ENCODE results near the gene CBX8. TPM values are rescaled to one million over a fixed set of nuclear protein-coding genes. Genes with fewer than 3 reads are reported as not detected.

CBX8 gene
- total and polyA plus RNA-seq, 3 experiments from 2014 or later: 0.91 to 2.2 (median 1.9) TPM

DNA sequence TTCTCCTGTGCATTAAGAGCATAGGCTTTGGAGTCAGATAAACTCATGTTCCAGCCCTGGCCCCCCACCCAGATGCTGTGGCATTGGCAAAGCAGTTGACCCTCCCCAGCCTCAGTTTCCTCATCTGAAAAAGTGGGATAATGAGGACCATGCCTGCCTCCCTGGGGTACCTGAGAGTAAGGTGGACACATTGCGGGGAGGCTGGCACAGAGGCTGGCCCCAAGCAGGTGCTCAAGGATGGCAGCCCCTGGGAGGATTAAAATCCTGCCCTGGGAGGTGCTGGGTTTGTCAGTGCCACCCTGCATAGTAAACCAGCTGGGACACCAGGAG is 54.3 kb downstream of the CBX8 start:
- H3K27ac ChIP-seq (ENCODE audit: low read depth, low read length): no peak overlapping the region
- no peaks in the 10 kb centered on the region for H3K9me3 ChIP-seq (ENCODE audit: low read length)
- no peaks in the 10 kb centered on the region for H3K36me3 ChIP-seq (ENCODE audit: insufficient read depth, low read length)
- POLR2A ChIA-PET: interaction anchor here (0.5 to 1.2 kb wide), 2 partner anchors 97 to 291 kb away, joined by 3 to 4 read pairs; partner anchors contain the start of gene CBX4
- Mint-ChIP-seq H3K4me1 (peaks cover 4 to 20% (median 8%) of the 10 kb centered on the region in 3 donors), H3K4me3 (no peak overlapping the region), H3K36me3 (no peaks in the 10 kb centered on the region), H3K27ac (no peak overlapping the region), H3K9me3 (no peaks in the 10 kb centered on the region), H3K27me3 (peaks cover 37 to 46% of the 10 kb centered on the region in 2 donors)
- H3K4me1 ChIP-seq (ENCODE audit: insufficient read depth, low read length): peaks cover 20% of the 10 kb centered on the region
- no peak for DNase-seq
- no peak overlapping the region for H3K4me3 ChIP-seq (ENCODE audit: low read length)
- CTCF ChIA-PET: interaction anchor here (0.6 to 2.4 kb wide), 5 partner anchors 10 to 251 kb away, joined by 3 to 8 read pairs (median 4); no protein-coding TSS in a partner anchor
- H3K27me3 ChIP-seq (ENCODE audit: insufficient read depth, low read length, poor library complexity, severe bottlenecking): peaks cover 23% of the 10 kb centered on the region

Other genes with a start within 250 kb of the CBX8 start
- not detected for gene RBFOX3, start 186.0 kb downstream of the CBX8 start, total RNA-seq
- not detected for gene RBFOX3, start 186.0 kb downstream of the CBX8 start, polyA plus RNA-seq
- under 1 TPM in 1 of 2 experiments, not detected in 1; 0.11 TPM for gene ENPP7, start 66.1 kb downstream of the CBX8 start, total RNA-seq
- 0.26 TPM for gene ENPP7, start 66.1 kb downstream of the CBX8 start, polyA plus RNA-seq
- gene CBX2, start 18.9 kb downstream of the CBX8 start, total RNA-seq: 1 to 10 TPM; 2.0 to 2.2 TPM
- gene CBX2, start 18.9 kb downstream of the CBX8 start, polyA plus RNA-seq: 0.10 TPM
- gene CBX4, start 42.4 kb upstream of the CBX8 start, total RNA-seq: 10 to 100 TPM in 1 of 2 experiments, 1 to 10 TPM in 1; 9.8 to 12.2 TPM
- 12.1 TPM for gene CBX4, start 42.4 kb upstream of the CBX8 start, polyA plus RNA-seq
- gene TBC1D16, start 238.8 kb upstream of the CBX8 start, total RNA-seq: 1 to 10 TPM; 3.5 to 4.3 TPM
- 0.33 TPM for gene TBC1D16, start 238.8 kb upstream of the CBX8 start, polyA plus RNA-seq
- 1 to 10 TPM; 3.6 to 4.3 TPM for gene CCDC40, start 239.6 kb upstream of the CBX8 start, total RNA-seq
- gene CCDC40, start 239.6 kb upstream of the CBX8 start, polyA plus RNA-seq: not detected